ENCODE measurements around the gene PPARGC1A. TPM values are rescaled to one million over a fixed set of nuclear protein-coding genes. Genes with fewer than 3 reads are reported as not detected.

Gene PPARGC1A
- total RNA-seq, 1 donor from 2014 or later: 13.3 TPM

DNA sequence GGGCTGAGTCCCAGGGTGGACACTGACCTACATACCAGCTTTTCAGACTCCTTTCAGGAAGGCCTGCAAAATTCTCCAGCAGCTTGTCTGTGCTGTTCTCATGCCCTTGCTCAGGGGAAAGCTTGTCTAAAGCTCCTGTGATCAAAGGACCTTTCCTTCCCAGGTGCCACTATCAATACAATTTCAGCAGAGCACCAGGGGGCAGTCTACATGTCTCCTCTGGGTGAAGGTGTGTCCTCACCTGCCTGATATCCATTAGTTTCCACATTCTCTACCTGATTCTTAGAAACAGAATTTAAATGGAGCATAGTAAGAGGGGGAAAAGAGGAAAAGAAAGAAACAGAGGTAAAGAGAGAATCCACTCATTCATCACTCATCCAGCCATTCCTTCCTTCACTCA is 114.2 kb downstream of the PPARGC1A start:
- no peak for DNase-seq (ENCODE audit: low spot score)

- DNase-seq (ENCODE audit: low spot score): no peak
Measured at GRCh38 chr4:23774909-23775308, 114.9 kb downstream of the PPARGC1A start.

- no peak for DNase-seq (ENCODE audit: low spot score)
Measured at GRCh38 chr4:23773884-23774636, 115.8 kb downstream of the PPARGC1A start.

DNA sequence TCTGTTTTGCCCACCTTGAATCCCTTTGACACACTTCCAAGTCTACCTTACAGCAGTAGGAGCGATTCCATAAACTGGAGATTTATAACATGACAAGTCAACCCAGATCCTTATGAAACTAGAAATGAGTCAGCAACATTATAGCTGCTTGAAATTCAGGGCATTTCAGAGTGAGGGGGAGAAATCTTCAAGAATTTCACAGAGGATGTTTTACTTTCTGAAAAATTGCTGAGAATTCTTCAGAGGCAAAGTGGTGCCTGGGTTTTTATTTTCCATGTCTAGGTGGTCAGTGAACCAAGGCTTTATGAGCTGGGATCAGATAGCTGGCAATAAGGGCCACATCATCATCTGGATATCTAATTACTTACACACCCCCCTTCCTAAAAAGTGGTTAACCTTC is 119.8 kb downstream of the PPARGC1A start:
- DNase-seq (ENCODE audit: low spot score): no peak

GRCh38 chr4:23769406-23769805 is 120.4 kb downstream of the PPARGC1A start:
- no peak for DNase-seq (ENCODE audit: low spot score)

DNA sequence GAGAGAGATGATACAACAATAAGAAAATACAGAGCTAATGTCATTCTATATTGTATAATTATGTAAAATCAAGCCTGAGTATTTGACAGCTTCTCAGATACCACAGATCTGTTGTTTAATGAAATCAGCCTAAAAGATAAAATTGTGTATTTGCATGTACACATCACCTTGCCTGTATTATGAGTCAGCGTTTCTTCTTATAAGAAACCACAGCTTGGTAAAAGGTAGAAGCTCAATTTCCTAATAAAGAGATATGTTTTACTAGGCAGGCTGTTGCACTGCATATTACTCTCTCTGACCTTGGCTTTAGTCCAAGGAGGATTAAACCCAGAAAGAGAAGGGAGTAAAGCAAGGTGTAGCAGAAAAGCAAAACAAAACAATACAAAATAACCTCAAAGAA is 121.3 kb downstream of the PPARGC1A start:
- no peak for DNase-seq (ENCODE audit: low spot score)

DNA sequence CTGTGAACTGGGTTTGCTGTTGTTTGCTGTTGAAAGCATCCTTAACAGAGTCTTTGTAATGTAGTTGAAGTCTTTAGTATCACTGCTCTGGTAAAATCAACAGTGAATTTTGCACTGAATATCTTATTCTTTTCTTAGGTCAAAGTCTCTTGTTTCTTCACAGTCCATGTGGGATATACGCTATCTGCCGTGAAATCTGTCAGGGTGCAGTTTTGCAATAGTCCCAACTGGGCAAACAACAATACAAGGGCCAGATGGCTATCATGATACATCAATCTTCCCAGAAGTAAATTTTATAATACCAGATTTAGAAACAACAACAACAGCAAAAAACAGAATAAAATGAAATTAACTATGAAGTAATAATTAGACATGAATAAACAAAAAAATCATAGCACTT is 123.5 kb downstream of the PPARGC1A start:
- no peak for DNase-seq (ENCODE audit: low spot score)

DNA sequence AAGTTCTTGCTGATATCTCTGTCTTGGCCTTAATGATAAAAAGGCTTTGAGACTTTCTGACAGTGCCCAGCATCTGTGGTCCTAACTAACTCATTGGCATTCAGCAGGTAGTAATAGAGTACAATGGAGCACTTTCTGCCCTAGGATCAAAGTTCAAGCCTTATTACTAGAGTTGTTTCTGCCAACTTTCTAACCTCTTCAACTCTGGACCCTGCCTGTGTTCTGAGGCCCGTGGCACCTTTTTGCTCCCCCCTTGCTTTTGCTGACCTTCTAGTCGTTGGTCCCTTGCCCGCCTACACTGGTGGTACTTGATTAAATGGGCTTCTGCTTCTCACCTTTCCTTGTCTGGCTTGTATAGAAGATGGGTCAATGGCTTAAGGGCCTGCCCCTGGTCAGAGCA is 126.3 kb downstream of the PPARGC1A start:
- DNase-seq (ENCODE audit: low spot score): no peak

- no peak for DNase-seq (ENCODE audit: low spot score)
Measured at GRCh38 chr4:23762551-23762950, 127.3 kb downstream of the PPARGC1A start.

DNA sequence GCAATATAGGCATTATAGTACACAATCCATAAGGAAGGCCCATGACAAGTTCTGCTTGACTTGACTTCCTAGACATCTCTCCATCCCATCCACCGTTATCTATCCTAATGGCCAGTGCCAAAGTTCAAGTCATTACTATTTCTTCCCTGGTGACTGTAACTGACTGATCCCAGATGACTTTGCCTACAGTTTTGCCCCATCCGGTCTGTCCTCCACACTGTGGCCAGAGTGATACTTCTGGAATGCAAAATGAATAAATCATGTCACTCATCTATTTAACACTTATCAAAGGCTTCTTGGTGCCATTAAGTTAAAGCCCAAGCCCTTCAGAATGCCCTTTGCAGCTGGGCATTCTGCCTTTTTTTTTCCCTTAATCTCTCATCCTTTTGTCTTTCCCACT is 130.8 kb downstream of the PPARGC1A start:
- no peak for DNase-seq (ENCODE audit: low spot score)

GRCh38 chr4:23754688-23755087 is 135.2 kb downstream of the PPARGC1A start:
- no peak for DNase-seq (ENCODE audit: low spot score)

DNA sequence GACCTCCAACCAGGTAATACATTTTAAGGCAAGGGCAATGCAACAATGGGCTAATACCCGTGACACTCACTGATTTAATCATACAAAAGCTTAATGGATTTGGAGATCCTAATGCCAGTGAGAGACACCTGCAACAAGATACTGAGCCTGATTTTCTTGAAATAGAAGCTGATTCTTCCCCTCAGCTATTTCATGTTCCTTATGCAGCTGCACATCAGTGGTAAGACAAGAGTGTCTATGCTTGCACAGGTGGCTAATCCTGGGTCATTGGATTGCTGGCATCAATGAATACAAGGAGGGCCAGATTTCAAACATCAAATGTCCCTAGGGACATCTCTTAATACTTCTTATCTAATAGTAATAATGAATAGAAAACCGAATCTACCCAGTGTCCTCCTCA is 139.7 kb downstream of the PPARGC1A start:
- no peak for DNase-seq (ENCODE audit: low spot score)

- no peak for DNase-seq (ENCODE audit: low spot score)
Measured at GRCh38 chr4:23747281-23747735, 142.5 kb downstream of the PPARGC1A start.

- DNase-seq (ENCODE audit: low spot score): no peak
Measured at GRCh38 chr4:23746672-23747071, 143.2 kb downstream of the PPARGC1A start.

GRCh38 chr4:23746027-23746426 is 143.8 kb downstream of the PPARGC1A start:
- DNase-seq (ENCODE audit: low spot score): no peak

GRCh38 chr4:23745377-23745776 is 144.5 kb downstream of the PPARGC1A start:
- DNase-seq (ENCODE audit: low spot score): no peak
